MCF 10A (cell line): ENCODE results near the gene ADGRG6. TPM values are rescaled to one million over a fixed set of nuclear protein-coding genes. Genes with fewer than 3 reads are reported as not detected.
"Not testable (repeated sequence)": the region's sequence is repeated elsewhere in the genome, so short reads cannot be mapped to it uniquely, and the experiment has no call there.

Experiments
- BruUV-seq: library from RNA; stranded (reverse); fragments of 400-500 nt; replicated peaks from 2 replicates; lab custom pipeline; 2021; lab: Mats Ljungman, UMichigan
- CTCF ChIA-PET: fragments of 300-600 bp; sonication (Branson Sonifier 250); formaldehyde crosslinking; extraction: SDS; loops from one replicate; lab custom pipeline; 2021; ENCODE audit warnings: antibody characterized with exemption, inconsistent platforms; lab: Yijun Ruan, JAX
- POLR2A ChIA-PET: fragments of 300-600, 350-650 bp; sonication (Branson Sonifier 250); formaldehyde crosslinking; extraction: SDS; loops from one replicate; lab custom pipeline; 2020; ENCODE audit warnings: antibody characterized with exemption, inconsistent platforms; lab: Yijun Ruan, JAX
- DNase-seq: peaks from one replicate; pipeline ENCODE4 v3.0.0-alpha.2; 2018; ENCODE audit not compliant: unreplicated experiment
- H3K27ac Mint-ChIP-seq: one replicate; pipeline ENCODE4 v1.8.0; 2022; ENCODE audit warnings: mild to moderate bottlenecking, low read depth, mixed read lengths; ENCODE audit not compliant: unreplicated experiment
- H3K27me3 Mint-ChIP-seq: one replicate; pipeline ENCODE4 v1.8.0; 2022; ENCODE audit warnings: mixed read lengths; ENCODE audit not compliant: insufficient read depth, unreplicated experiment
- H3K36me3 Mint-ChIP-seq: one replicate; pipeline ENCODE4 v1.8.0; 2022; ENCODE audit warnings: mild to moderate bottlenecking, moderate library complexity, mixed read lengths; ENCODE audit not compliant: insufficient read depth, unreplicated experiment
- H3K4me1 Mint-ChIP-seq: one replicate; pipeline ENCODE4 v1.8.0; 2022; ENCODE audit warnings: mixed read lengths; ENCODE audit not compliant: insufficient read depth, unreplicated experiment
- H3K4me3 Mint-ChIP-seq: one replicate; pipeline ENCODE4 v1.8.0; 2022; ENCODE audit warnings: mild to moderate bottlenecking, moderate library complexity, mixed read lengths; ENCODE audit not compliant: unreplicated experiment
- H3K9me3 Mint-ChIP-seq: one replicate; pipeline ENCODE4 v1.8.0; 2022; ENCODE audit warnings: mixed read lengths; ENCODE audit not compliant: unreplicated experiment
- intact Hi-C: fragments of 100-400 bp; cut with micrococcal nuclease; formaldehyde crosslinking; loops from 2 replicates; pipeline ENCODE4 v1.14.1; 2022
- total RNA-seq: library from RNA; stranded (reverse); gene quantifications from 2 replicates; pipeline ENCODE4 v1.2.3, GENCODE V29; 2022
- TF ChIP-seq, protein P1 (sequence below): fragments of 200-600 bp; IDR thresholded peaks from one replicate; pipeline ENCODE4 v1.8.0; 2022; ENCODE audit warnings: antibody characterized with exemption, mild to moderate bottlenecking; ENCODE audit not compliant: unreplicated experiment

ADGRG6 gene
- total RNA-seq, 1 experiment from 2014 or later = 44.2 TPM

DNA sequence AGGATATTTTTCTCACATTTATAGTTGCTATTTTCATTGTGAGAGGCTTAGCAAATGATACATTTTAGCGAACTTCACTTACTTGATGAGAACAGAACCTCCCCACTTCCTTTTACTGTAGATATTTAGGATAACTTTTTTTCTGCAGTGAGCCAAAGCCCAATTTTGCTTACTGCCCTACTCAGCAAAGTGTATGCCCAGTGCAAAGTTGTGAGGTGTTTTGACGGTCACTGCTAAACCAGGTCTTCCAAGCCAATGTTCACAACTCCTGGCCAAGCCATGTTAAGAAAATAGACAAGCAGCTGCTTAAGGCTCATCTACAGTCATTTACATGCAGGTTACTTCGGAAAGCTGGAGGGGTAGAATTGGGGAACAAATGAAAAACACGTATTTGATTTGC lies 144.8 kb downstream of the ADGRG6 start:
- BruUV-seq = no TSS peak
- no peak for DNase-seq
- ChIA-PET CTCF (interaction anchor here (0.6 to 0.8 kb wide), 2 partner anchors 290 to 805 kb away, joined by 3 read pairs; no protein-coding TSS in a partner anchor), POLR2A (no interaction called here)
- Mint-ChIP-seq H3K4me1 (no peaks in the 10 kb centered on the region), H3K27me3 (no peaks in the 10 kb centered on the region), H3K27ac (no peak overlapping the region), H3K36me3 (peaks cover 6% of the 10 kb centered on the region), H3K4me3 (no peak overlapping the region), H3K9me3 (no peaks in the 10 kb centered on the region)
- TF ChIP-seq, protein P1, sequence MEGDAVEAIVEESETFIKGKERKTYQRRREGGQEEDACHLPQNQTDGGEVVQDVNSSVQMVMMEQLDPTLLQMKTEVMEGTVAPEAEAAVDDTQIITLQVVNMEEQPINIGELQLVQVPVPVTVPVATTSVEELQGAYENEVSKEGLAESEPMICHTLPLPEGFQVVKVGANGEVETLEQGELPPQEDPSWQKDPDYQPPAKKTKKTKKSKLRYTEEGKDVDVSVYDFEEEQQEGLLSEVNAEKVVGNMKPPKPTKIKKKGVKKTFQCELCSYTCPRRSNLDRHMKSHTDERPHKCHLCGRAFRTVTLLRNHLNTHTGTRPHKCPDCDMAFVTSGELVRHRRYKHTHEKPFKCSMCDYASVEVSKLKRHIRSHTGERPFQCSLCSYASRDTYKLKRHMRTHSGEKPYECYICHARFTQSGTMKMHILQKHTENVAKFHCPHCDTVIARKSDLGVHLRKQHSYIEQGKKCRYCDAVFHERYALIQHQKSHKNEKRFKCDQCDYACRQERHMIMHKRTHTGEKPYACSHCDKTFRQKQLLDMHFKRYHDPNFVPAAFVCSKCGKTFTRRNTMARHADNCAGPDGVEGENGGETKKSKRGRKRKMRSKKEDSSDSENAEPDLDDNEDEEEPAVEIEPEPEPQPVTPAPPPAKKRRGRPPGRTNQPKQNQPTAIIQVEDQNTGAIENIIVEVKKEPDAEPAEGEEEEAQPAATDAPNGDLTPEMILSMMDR = no peak
- intact Hi-C loops = no loop called here

DNA sequence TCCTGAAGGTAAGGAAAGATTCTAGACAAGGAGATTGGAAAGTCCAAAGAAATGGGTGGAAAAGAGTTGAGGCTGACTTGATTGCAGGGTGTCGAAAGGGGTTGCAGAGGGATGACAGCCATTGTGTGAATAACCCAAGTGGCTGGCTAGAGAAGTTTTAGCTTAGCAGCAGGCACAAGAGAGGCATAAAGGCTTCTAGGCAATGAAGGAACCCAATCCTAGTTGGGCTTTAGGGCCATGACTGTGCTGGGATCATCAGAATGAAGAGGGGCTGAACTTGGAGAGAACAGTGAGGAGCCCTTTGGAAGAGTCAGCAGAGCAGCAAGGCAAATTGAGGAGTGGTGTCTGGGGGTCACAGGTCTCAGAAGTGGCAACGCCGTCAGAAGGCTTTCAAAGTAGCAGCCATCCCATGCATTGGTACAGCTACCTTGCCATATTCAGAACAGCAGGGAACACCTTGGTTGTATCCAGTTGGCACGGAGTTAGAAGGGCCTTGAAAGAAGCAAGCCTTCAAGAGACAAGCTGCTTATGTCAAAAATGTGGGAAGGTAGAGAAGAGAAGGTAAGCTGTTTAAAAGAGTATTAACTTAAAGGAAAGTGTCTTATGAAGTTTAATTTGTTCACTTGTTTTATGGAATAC lies 146.4 kb downstream of the ADGRG6 start:
- POLR2A ChIA-PET = no interaction called here
- no peak overlapping the region for H3K27ac Mint-ChIP-seq
- BruUV-seq = no TSS peak
- H3K4me3 Mint-ChIP-seq = no peak overlapping the region
- CTCF ChIA-PET = interaction anchor here (0.6 to 1.0 kb wide), 4 partner anchors 26 to 1729 kb away, joined by 3 read pairs; no protein-coding TSS in a partner anchor
- H3K9me3 Mint-ChIP-seq = no peaks in the 10 kb centered on the region
- no peaks in the 10 kb centered on the region for H3K4me1 Mint-ChIP-seq
- H3K27me3 Mint-ChIP-seq = no peaks in the 10 kb centered on the region
- no peak for DNase-seq
- intact Hi-C loops = no loop called here
- TF ChIP-seq, protein P1 = no peak
- peaks cover 12% of the 10 kb centered on the region for H3K36me3 Mint-ChIP-seq

DNA sequence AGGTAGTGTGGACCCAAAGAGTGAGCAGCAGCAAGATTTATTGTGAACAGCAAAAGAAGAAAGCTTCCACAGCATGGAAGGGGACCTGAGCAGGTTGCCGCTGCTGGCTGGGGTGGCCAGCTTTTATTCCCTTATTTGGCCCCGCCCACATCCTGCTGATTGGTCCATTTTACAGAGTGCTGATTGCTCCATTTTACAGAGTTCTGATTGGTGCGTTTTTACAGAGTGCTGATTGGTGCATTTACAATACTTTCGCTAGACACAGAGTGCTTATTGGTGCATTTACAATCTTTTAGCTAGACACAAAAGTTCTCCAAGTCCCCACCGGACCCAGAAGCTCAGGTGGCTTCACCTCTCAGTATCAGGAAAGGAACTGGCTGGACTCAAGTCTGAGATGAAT lies 149.0 kb downstream of the ADGRG6 start:
- BruUV-seq, H3K4me1 Mint-ChIP-seq, CTCF ChIA-PET, intact Hi-C loops, H3K9me3 Mint-ChIP-seq, H3K27ac Mint-ChIP-seq, H3K4me3 Mint-ChIP-seq, H3K27me3 Mint-ChIP-seq, DNase-seq: not testable (repeated sequence)
- POLR2A ChIA-PET = interaction anchor here (1.0 kb wide), 1 partner anchor 31 kb away, joined by 3 read pairs; no protein-coding TSS in a partner anchor
- H3K36me3 Mint-ChIP-seq = peaks cover 12% of the 10 kb centered on the region

DNA sequence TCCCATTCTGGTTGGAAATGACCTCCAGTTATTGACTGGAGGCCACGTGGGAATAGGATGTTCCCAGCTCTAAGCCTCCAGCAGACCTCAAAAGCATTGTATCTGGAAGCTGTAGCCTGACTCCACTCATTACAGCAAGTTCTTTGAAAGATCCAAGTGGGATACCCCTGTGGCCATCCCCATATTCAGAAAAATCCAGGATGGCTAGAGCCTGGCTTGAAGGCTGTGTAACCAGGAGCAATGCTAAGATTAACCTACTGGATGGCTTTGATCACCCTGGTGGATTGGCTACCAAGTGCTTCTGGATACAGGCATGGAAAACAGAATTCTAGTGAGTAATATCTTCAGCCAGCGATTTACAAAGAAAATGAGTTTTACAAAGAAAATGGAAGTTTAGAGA lies 151.2 kb downstream of the ADGRG6 start:
- ChIA-PET CTCF (interaction anchor here (0.6 kb wide), 1 partner anchor 1024 kb away, joined by 3 read pairs; no protein-coding TSS in a partner anchor), POLR2A (interaction anchor here (0.8 kb wide), 1 partner anchor 1174 kb away, joined by 5 read pairs; no protein-coding TSS in a partner anchor)
- DNase-seq = no peak
- Mint-ChIP-seq H3K9me3 (no peaks in the 10 kb centered on the region), H3K4me1 (no peaks in the 10 kb centered on the region), H3K27ac (no peak overlapping the region), H3K27me3 (no peaks in the 10 kb centered on the region), H3K36me3 (peaks cover 12% of the 10 kb centered on the region), H3K4me3 (no peak overlapping the region)
- TF ChIP-seq, protein P1 = no peak
- intact Hi-C loops = no loop called here
- BruUV-seq = no TSS peak

DNA sequence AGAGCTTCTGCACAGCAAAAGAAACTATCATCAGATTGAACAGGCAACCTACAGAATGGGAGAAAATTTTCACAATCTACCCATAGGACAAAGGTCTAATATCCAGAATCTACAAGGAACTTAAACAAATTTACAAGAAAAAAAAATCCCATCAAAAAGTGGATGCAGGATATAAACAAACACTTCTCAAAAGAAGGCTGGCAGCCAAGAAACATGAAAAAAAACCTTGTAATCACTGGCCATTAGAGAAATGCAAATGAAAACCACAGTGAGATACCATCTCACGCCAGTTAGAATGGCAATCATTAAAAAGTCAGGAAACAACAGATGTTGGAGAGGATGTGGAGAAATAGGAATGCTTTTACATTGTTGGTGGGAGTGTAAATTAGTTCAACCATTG lies 152.4 kb downstream of the ADGRG6 start:
- H3K4me1 Mint-ChIP-seq, DNase-seq, H3K4me3 Mint-ChIP-seq, BruUV-seq, H3K27ac Mint-ChIP-seq, H3K9me3 Mint-ChIP-seq, POLR2A ChIA-PET, intact Hi-C loops, H3K27me3 Mint-ChIP-seq: not testable (repeated sequence)
- CTCF ChIA-PET = interaction anchor here (0.6 kb wide), 1 partner anchor 973 kb away, joined by 3 read pairs; no protein-coding TSS in a partner anchor
- H3K36me3 Mint-ChIP-seq = peaks cover 12% of the 10 kb centered on the region

DNA sequence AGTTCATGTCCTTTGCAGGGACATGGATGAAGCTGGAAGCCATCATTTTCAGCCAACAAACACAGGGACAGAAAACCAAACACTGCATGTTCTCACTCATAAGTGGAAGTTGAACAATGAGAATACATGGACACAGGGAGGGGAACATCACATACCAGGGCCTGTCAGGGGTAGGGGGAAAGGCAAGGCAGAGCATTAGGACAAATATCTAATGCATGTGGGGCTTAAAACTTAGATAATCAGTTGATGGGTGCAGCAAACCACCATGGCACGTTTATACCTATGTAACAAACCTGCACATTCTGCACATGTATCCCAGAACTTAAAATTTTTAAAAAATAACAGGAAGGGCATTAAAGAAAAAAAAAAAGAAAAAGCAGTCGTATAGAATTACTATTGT lies 153.0 kb downstream of the ADGRG6 start:
- CTCF ChIA-PET, intact Hi-C loops, H3K27ac Mint-ChIP-seq, H3K4me3 Mint-ChIP-seq, DNase-seq, H3K4me1 Mint-ChIP-seq, H3K27me3 Mint-ChIP-seq, BruUV-seq, POLR2A ChIA-PET, H3K9me3 Mint-ChIP-seq: not testable (repeated sequence)
- peaks cover 12% of the 10 kb centered on the region for H3K36me3 Mint-ChIP-seq
